NK-92 (cell line): ENCODE measurements around the gene SAPCD1.

ENCODE experiments used
- DNase-seq: peaks from one replicate; lab custom pipeline; 2025; ENCODE audit not compliant: unreplicated experiment; lab: John Stamatoyannopoulos, UW

Gene SAPCD1

DNA sequence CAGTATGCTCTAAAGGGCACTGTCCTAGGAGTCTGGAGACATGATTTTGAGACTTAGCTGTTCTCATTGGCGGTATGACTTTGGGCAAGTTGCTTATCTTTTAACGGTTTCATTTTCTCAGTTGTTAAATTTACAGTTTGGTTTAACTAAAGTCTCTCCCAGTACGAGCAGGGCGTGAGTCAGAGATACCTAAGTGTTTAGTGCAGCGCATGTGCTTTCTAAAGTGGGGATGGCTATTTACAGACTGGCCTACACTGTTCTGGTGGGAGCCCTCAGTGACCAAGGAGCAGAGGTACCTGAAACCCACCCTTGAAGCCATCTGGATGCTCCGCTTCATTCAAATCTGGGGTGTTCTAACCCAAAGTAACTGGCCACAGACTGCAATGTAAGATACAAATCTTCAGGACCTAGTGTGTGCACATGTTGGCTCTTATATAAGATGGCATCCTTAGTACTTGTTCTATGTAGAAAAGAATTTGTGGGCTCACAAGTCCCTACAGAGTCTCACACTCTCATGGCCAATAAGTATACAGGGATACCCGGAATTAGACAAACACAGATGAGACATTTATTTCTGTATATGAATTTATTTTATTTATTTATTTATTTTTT, 11.9 kb upstream of the SAPCD1 start:
- no peak for DNase-seq

DNA sequence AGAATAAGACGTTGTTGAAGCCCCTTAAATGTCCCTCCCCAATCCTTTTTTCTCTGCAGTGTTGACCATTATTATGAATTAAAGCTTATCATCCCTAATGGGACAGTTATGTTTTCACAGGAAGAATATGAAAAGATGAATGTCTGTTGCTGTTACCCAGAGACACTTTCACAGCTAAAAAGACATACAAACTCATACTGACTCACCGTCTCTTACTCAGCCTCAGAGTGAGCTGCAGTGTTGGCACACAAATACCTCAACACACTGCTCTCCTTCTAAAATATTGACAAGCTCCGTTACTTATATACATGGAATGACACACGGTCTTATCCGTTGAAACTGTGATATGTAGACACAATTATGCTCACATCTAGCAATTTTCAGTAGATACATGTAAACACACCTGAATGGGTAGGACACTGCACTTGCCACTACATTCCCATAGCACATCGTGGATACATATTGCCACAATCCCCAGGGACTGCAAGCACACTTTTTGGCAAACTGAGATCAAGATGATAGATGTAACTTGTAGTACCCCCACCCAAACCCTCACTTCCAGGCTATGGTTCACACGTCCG, 9.6 kb upstream of the SAPCD1 start:
- no peak for DNase-seq

DNA sequence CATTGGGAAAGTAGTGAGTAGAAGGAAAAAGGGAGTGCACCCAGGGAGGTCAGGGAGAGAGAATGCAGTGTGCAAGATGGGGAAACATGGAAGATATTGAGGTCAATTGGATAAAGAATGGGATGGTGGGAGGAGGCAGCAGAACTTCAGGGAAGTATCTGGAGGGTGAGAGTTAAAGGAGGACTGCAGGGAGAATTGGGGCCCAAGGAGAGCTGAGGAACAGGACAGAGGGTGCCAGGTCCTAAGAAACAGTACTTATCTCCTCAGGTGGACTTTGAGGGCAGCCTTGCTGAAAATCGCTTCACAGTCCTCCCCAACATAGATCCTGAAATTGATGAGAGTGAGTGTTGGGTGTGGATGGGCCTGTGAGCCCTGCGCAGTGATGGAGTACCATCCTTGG, 4.2 kb upstream of the SAPCD1 start:
- DNase-seq, result no peak

DNA sequence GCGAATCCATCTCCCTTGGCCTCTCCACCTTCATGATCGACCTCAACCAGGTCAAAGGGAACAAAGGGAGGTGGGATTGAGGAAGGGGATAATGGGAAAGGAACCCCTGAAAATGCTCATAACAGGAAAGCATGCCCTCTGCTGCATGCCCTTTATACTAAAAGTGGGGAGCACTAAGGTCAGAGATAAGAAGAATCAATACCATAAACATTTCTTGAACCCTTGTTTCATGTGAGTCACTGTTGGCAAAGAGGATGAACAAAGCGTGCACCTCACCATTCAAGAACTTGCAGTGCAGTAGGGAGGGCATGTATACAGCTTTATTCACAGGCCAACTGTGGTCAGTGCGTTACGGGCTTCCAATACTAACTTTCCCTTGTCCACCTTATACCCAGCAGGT, 1.7 kb upstream of the SAPCD1 start:
- no peak for DNase-seq

DNA sequence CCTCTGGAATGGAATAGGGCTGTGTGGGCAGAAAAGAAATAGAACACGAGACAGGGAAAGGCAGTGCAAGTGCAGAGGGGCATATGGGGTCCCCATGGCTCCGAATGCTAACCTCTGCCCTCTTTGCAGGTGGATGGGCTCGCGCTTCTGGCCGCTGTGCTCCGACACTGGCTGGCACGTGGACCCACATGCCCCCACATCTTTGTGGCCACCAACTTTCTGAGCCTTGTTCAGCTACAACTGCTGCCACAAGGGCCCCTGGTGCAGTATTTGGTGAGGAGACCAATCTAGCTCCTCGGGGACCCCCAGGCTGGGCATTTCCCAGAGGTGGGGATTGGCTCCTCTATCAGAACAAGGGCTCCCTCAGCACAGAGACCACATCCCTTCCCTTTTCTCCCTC, 1.1 kb upstream of the SAPCD1 start:
- DNase-seq, result no peak

DNA sequence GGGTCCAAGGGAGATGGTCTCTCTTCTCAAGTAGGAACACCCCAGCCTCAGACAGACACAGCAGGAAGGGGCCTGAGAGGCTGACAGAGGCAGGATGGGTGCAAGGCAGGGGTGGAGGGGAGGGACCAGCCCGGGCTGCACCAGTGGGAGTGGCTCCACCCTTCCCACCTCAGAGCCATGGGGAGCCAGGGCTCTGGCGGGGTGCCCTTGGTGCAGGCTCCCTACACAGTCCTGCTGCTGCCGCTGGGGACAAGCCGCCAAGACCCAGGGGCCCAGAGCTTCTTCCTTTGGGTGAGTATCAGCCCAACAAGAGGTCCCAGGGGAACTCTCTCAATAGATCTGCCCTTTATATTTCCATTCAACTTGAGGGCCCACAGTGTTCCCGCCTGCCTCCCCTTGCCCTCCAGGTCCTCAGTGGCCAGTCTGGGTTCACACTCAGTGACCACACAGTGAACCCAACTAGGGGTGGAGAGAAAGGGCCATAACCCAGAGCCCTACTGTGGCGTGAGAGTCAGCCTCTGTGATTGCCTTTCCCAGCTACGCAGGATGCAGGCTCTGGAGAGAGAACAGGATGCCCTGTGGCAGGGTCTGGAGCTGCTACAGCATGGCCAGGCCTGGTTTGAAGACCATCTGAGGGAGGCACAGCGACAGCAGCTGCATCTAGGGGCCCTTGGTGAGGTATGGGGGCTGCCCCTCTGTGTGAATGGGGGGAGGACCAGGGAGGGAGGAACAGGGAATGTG, 592 bp downstream of the SAPCD1 start:
- no peak for DNase-seq

DNA sequence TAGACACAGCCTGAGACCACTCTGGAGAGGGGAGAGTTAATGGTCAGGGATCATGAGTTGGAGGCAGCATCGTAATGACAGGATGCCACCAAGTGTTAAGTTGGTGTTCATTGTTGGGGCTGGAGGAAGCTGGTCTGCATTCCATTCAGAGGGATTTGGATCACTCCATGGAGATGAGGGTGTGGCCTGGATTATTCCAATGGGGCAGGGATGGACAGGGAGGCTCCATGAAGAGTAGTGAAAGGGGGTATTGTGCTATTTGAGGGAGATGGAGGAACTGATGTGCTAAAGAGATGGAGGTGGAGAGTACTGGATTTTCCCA, 1.1 kb downstream of the SAPCD1 start:
- no peak for DNase-seq

DNA sequence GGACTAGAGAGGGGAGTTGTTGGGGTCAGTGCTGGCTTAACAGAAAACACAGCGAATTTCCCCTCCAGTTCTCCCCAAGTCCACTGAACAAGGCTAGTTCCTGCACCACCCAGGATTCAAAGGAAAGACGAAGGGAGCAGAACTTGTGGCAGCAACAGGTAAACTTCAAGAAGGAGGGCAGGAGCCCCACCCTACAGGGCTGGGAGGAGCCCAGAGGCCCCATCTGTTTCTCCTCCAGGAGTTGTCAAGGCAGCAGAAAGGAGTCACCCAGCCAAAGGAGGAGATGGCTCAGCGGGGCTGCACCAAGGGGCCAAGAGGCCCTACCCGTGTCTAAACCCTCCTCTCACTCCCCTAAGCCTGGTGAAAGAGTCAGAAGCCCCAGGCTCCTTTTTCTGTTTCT, 1.7 kb downstream of the SAPCD1 start:
- no peak for DNase-seq

DNA sequence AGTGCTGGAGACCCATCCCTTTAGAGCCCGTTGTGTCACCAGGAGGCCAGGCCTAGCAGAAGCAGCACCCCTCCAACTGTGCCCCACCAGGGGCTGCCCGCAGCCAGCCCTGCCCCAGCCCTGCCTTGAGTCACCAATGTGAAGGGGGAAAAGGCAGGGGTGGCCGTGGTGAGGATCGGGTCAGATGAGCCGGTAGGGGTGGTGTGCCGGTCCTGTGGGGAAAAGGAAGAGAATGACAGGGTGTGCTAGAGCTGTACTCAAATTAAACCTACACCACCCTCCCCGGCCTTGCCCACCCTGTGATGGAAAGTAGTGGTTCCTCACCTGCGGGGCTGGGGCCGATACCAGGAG, 3.1 kb downstream of the SAPCD1 start:
- no peak for DNase-seq

DNA sequence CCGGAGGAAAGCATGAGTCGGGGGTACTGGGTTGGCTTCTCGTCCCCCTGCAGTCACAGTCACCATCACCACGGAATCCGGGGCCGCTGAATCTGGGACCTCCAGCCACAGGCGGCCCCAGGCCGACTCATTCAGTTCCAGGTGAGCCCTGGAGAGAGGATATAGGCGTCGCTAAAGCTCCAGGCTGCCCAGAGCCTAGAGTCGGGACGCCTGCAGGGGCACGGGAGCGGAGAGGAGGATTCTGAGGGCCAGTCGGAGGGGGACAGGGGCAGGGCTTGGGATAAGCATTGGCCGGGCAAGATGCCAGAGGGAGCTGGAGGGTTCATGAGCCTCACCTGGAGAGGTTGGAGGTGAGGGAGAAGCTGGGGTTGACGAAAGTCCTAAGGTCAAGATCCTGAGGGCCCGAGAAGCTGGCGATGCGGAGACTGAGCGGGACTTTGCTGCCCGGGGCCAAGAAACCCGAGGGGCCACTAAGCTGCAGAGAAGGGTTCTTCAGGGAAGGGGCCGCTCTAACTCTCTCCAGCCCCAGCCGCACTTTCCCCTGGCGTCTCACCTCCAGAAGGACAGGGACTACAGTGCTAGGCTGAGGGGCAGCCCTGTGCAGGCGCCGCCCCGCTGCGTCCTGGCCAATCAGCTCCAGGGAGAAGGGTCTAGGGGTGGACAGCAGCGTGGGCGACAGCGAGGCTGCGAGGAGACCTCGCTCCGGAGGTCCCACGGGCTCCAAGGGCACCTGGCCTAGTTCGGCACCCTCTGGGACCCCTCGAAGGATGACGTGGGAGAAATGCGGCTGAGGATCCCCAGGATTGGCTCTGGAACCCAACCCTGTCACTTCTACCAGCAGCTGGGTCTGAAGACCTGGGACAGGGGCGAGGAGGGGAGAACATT, 3.7 kb downstream of the SAPCD1 start:
- DNase-seq, result no peak

DNA sequence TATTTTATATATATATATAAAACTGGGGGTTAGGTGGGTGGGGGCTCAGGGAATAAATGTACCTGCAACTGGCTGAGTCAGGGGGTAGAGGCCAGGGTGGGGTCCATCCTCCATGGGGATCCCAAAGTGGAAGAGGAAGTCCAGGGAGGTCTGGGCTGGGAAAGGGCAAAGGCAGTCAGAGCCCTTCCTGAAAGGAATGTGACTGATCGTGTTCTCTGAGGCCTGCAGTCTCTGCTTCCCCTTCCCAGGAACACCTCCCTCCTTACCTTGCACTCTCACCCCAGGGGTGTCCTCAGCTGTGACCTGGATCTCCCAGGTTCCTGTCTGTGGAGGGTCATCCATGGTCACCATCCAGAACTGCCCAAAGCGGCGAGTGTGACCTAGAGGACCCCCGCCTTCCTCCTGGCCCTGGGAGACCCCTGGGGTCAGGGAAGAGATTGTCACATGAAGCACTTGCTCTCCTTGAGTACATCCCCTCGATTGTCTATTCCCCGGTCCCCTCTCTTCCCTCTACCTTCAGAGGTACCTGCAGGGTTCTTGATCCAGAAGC, 4.7 kb downstream of the SAPCD1 start:
- DNase-seq, result no peak

DNA sequence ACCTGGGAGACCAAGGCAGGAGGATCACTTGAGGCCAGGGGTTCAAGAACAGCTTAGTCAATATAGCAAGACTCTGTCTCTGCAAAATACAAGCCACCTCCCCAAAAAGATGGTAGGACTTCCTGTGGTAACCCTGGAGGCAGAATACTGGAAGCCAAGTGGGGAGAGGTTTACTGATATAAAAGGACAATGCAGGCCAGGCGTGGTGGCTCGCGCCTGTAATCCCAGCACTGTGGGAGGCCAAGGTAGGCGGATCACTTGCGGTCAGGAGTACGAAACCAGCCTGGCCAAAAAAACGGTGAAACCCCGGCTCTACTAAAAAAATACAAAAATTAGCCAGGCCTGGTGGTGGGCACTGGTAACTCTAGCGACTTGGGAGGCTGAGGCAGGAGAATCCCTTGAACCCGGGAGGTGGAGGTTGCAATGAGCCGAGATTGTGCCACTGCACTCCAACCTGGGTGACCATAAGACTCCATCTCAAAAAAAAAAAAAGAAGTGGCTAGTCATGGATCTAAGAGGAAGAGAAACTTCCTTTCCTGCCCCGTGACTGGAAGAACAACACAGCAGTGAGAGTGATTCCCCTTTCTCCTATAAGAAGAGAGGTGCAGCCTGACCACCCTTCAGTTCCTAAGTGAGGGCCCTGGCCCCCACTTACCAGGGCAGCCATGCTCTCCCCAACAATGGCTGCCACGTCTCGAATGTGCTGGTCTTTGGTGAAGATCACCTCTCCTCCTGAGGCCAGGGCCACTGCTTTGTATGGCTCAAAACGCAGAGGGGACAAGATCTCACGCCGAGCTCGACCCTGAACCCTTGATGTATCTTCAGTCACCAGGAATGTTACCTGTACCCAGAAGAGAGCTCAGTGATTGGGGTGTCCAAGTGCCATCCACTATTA, 6.2 kb downstream of the SAPCD1 start:
- no peak for DNase-seq

DNA sequence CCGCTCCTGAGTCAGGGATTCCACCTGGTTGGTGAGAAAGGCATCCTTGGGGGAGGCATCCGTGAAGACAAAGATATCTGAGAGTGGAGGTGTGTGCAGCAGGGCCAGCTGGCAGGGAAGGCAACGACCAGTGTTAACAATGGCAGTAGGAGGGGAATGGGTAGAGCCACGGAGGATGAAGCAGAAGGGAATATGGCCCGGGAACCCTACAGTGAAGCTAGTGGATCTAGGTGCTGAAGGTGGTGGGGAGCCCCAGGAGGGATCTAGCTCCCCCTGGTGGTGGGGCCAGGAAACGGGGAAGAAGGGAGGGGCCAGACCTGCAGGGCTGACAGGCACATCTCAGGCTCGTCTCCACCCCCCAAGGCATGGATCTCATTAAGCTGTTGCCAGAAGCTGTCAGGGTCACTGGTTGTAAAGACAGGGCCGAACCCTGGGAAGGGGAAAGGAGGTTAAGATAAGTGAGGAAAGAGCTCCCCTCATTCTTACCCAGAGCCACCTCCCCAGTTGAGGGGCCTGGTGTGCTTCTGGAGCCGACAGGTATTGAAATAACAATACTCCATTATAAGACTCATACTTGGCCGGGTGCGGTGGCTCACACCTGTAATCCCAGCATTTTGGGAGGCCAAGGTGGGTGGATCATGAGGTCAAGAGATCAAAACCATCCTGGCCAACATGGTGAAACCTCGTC, 7.4 kb downstream of the SAPCD1 start:
- DNase-seq, result no peak

DNA sequence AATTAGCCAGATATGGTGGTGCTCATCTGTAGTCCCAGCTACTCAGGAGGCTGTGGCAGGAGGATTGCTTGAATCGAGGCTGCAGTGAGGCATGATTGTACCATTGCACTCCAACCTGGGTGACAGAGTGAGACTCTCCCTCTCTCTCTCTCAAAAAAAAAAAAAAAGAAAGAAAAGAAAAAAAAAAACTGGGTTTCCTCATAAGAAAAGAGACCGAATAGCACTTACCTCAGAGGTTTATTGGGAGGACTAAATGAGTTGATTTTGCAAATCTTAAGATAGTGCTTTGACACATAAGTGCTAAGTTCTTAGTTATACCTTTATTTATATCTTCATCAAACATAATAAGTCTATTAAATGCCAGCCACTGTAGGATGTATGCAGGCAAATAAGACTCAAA, 8.4 kb downstream of the SAPCD1 start:
- DNase-seq, result no peak

DNA sequence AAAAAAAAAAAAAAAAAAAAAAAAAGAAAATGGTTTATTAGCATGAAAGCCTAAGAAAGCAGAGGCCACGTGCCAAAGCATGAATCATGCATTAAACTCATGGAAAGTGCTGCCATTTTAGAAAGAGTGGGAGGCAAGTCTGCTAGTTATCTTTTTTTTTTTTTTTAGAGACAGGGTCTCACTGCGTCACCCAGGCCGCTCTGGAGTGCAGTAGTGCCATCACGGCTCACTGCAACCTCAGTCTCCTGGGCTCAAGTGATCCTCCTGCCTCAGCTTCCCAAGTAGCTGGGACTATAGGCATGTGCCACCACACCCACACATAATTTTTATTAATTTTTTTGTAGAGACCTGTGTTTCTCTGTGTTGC, 9.5 kb downstream of the SAPCD1 start:
- no peak for DNase-seq

DNA sequence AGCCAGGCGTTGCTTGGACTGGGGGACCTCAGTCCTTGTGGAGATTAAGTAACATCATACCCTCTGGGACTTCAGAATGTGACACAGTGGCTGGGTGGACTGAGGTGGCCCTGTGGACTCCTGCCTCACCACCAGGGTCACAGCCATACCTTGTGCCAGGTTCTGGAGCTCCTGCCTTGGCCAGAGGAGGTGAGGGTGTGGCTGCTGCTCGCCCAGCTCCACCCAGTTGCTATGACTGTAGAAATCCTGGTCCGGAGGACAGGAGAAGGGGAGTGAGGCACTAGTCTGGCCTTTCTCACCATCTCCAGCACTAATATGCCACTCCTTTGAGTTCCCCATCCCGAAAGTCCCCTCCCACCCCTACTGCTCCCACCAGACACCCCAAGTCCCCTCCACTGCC, 12.7 kb downstream of the SAPCD1 start:
- DNase-seq, result no peak

DNA sequence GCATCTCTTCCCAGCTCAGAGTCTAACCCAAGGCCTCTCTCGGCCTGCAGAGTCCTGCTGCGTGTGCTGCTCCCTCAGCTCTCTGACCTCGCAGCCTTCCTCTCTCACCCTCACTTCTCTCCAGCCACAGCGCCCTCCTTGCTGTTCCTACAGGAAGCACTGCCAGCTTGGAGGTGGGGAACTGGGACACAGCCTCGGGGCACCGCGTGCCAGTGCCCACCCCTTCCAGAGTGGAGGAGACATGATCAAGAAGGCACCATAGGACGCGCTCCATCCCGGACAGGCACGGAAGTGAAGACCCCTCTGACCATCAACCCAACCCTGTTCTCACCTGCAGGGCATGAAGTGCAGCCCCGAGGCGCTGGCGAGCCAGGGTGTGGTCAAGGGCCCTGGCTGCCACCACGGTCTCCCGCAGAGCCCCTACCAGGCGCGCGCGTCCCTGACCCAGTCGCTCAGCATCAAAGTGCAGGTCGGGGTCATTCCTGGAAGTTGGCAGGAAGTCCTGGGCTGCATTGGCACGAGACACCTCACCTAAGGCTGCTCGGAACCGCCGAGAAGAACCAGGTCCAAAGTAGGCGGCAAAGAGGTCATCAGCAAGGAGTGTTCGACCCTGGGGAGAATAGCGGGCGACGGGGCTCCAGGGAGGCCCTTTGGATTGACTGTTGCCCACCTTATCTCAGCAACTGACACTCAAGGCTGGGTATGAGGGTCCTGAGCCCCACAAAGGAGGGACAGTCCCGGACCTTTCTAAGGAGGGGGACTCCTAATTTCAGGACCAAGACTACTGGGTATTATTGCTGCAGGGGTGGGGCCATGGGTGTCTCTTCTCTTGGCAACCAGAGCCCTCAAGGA, 13.4 kb downstream of the SAPCD1 start:
- DNase-seq, result no peak

DNA sequence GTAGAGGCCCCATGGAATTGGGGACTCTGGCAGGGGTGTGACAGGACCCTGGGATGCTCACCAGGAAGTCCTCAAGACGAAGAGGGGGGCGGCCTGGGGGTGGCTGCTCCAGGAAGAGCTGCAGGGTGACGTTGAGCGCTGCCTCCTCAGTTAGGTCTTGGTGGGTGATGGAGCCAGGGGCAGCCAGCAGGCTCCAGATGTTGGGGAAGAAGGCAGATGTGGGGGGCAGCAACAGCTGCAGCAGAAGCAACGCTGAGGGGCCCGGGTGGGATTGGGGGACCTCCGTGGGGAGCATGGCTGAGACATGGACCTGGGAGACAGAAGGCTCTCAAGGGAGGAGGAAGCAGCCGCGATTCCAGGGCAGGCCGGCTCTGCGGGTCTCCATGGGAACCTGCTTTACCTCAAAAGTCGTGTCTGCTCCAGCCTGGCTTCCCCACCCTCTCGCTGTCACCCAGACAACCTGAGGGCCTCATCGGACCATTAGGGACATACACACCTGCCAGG, 14.1 kb downstream of the SAPCD1 start:
- DNase-seq, result no peak
